Ovary (tissue), 3 donors: Measurements from ENCODE around the gene MS4A3.

Experiments
- CTCF ChIP-seq, 3 donors: fragments of 450-650 bp in 2 of 3; fragments of 200-600 bp in 1 of 3; IDR thresholded peaks; one replicate each; pipeline versions ENCODE4 v1.5.1 to v1.8.0; 2016 to 2022; ENCODE audit warnings: antibody characterized with exemption in 3 of 3, mild to moderate bottlenecking in 1 of 3
- EP300 ChIP-seq: sonication (generic); formaldehyde crosslinking; IDR thresholded peaks from one replicate; pipeline ENCODE4 v1.6.1; 2017; ENCODE audit warnings: antibody characterized with exemption
- POLR2A ChIP-seq: fragments of 450-650 bp; IDR thresholded peaks from one replicate; pipeline ENCODE4 v1.6.1; 2017; ENCODE audit warnings: antibody characterized with exemption, mild to moderate bottlenecking, moderate library complexity
- donor health status: DM: no; HTN: no; CAD: no.

DNA sequence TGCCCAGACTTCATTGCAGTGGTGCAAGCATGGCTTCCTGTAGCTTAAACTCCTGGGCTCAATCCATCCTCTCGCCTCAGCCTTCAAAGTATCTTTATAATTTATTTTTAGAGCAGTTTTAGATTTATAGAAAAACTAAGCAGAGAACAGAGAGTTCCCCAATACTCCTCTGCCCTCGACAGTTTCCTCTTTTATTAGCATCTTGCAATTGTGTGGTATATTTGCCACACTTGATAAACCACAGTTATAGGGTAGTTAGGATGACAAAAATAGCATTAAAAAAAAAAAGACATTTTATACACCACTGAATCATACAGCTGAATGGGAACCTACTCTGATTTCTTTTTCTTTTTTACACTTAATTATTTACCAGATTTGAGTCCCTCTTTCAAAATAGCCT, 63.2 kb downstream of the MS4A3 start:
- TF ChIP-seq POLR2A (no peak), EP300 (no peak), CTCF (IDR thresholded peaks at IDR 0.05) (no peak)
